Type B pancreatic cell (in vitro differentiated cells): ENCODE results near the gene ADAP1. TPM values are rescaled to one million over a fixed set of nuclear protein-coding genes. Genes with fewer than 3 reads are reported as not detected.

ENCODE experiments used
- DNase-seq: peaks from one replicate; pipeline ENCODE4 v3.0.0; 2021; ENCODE audit warnings: mixed read lengths; ENCODE audit not compliant: unreplicated experiment; ENCODE audit errors: extremely low spot score
- H3K27ac Mint-ChIP-seq: 2 replicates; pipeline ENCODE4 v1.8.0; 2021; ENCODE audit warnings: mild to moderate bottlenecking, mixed read lengths
- H3K27me3 Mint-ChIP-seq: 2 replicates; pipeline ENCODE4 v1.8.0; 2021; ENCODE audit warnings: mixed read lengths
- H3K36me3 Mint-ChIP-seq: 2 replicates; pipeline ENCODE4 v1.8.0; 2021; ENCODE audit warnings: mixed read lengths
- H3K4me1 Mint-ChIP-seq: one replicate; pipeline ENCODE4 v1.8.0; 2021; ENCODE audit warnings: mixed read lengths; ENCODE audit not compliant: unreplicated experiment
- H3K4me3 Mint-ChIP-seq: 2 replicates; pipeline ENCODE4 v1.8.0; 2021; ENCODE audit warnings: mild to moderate bottlenecking, mixed read lengths
- H3K9me3 Mint-ChIP-seq: 2 replicates; pipeline ENCODE4 v1.8.0; 2021; ENCODE audit warnings: mixed read lengths
- CTCF ChIP-seq: fragments of 200-600 bp; sonication (generic); conservative IDR thresholded peaks from 2 replicates; pipeline ENCODE4 v1.5.0; 2021; ENCODE audit warnings: antibody characterized with exemption, mild to moderate bottlenecking
- total RNA-seq: library from RNA; stranded (reverse); gene quantifications from 2 replicates; pipeline ENCODE4 v1.2.1, GENCODE V29; 2021; ENCODE audit warnings: low replicate concordance

Gene ADAP1
- total RNA-seq, 1 donor from 2014 or later: 15.7 TPM

- Mint-ChIP-seq H3K36me3 (no peaks in the 10 kb centered on the region), H3K27ac (no peak overlapping the region), H3K27me3 (peaks cover 14% of the 10 kb centered on the region), H3K4me1 (no peaks in the 10 kb centered on the region), H3K4me3 (no peak overlapping the region), H3K9me3 (no peaks in the 10 kb centered on the region)
- DNase-seq: no peak
- TF ChIP-seq CTCF: no peak
Measured at GRCh38 chr7:908159-908581, 46.3 kb downstream of the ADAP1 start.

- H3K27me3 Mint-ChIP-seq: peaks cover 22% of the 10 kb centered on the region
- H3K9me3 Mint-ChIP-seq: no peaks in the 10 kb centered on the region
- no peak for TF ChIP-seq CTCF
- H3K4me1 Mint-ChIP-seq: no peaks in the 10 kb centered on the region
- no peak overlapping the region for H3K4me3 Mint-ChIP-seq
- no peak overlapping the region for H3K27ac Mint-ChIP-seq
- H3K36me3 Mint-ChIP-seq: no peaks in the 10 kb centered on the region
- DNase-seq: no peak
Measured at GRCh38 chr7:907158-907980, 47.1 kb downstream of the ADAP1 start.

- H3K36me3 Mint-ChIP-seq: no peaks in the 10 kb centered on the region
- no peaks in the 10 kb centered on the region for H3K4me1 Mint-ChIP-seq
Measured at GRCh38 chr7:906776-907157, 47.7 kb downstream of the ADAP1 start.

GRCh38 chr7:904847-905246, 49.6 kb downstream of the ADAP1 start:
- Mint-ChIP-seq H3K4me1 (no peaks in the 10 kb centered on the region), H3K9me3 (no peaks in the 10 kb centered on the region), H3K36me3 (no peaks in the 10 kb centered on the region)

More at GRCh38 chr7:906776-907157, 47.7 kb downstream of the ADAP1 start:
- no peak for TF ChIP-seq CTCF
- H3K27ac Mint-ChIP-seq: no peak overlapping the region
- peaks cover 23% of the 10 kb centered on the region for H3K27me3 Mint-ChIP-seq
- no peak overlapping the region for H3K4me3 Mint-ChIP-seq
- H3K9me3 Mint-ChIP-seq: no peaks in the 10 kb centered on the region
- DNase-seq: no peak

GRCh38 chr7:903921-904755, 50.3 kb downstream of the ADAP1 start:
- Mint-ChIP-seq H3K27me3 (peaks cover 15% of the 10 kb centered on the region), H3K4me3 (no peak overlapping the region), H3K9me3 (no peaks in the 10 kb centered on the region), H3K36me3 (no peaks in the 10 kb centered on the region), H3K4me1 (no peaks in the 10 kb centered on the region), H3K27ac (no peak overlapping the region)
- DNase-seq: no peak
- TF ChIP-seq CTCF: no peak

More at GRCh38 chr7:904847-905246, 49.6 kb downstream of the ADAP1 start:
- Mint-ChIP-seq H3K27me3 (peaks cover 17% of the 10 kb centered on the region), H3K4me3 (no peak overlapping the region), H3K27ac (no peak overlapping the region)
- no peak for TF ChIP-seq CTCF
- no peak for DNase-seq
